Fibroblast of the aortic adventitia (primary cell): ENCODE results near the gene DGCR6L. TPM values are rescaled to one million over a fixed set of nuclear protein-coding genes. Genes with fewer than 3 reads are reported as not detected.
"Not testable (repeated sequence)": the region's sequence is repeated elsewhere in the genome, so short reads cannot be mapped to it uniquely, and the experiment has no call there.

Source experiments
- DNase-seq: peaks from one replicate; pipeline ENCODE4 v3.0.0-alpha.2; 2010; ENCODE audit warnings: low read depth
- H3K4me3 ChIP-seq: 2 replicates; pipeline ENCODE4 v1.5.1; 2011; ENCODE audit warnings: low read depth, mild to moderate bottlenecking, control low read depth, low read length, moderate library complexity
- total RNA-seq: library from RNA; depleted of rRNA; stranded (reverse); fragments of >200 nt; gene quantifications from 2 replicates; pipeline ENCODE4 v1.2.3, GENCODE V29; 2012; ENCODE audit warnings: low replicate concordance
- TF ChIP-seq, protein P1 (sequence below): IDR thresholded peaks from 2 replicates; pipeline ENCODE4 v1.5.1; 2011; ENCODE audit warnings: mild to moderate bottlenecking, low read length, control low read depth, inconsistent platforms; ENCODE audit not compliant: insufficient read depth

The DGCR6L gene
- total RNA-seq, 1 donor, result 58.2 TPM

DNA sequence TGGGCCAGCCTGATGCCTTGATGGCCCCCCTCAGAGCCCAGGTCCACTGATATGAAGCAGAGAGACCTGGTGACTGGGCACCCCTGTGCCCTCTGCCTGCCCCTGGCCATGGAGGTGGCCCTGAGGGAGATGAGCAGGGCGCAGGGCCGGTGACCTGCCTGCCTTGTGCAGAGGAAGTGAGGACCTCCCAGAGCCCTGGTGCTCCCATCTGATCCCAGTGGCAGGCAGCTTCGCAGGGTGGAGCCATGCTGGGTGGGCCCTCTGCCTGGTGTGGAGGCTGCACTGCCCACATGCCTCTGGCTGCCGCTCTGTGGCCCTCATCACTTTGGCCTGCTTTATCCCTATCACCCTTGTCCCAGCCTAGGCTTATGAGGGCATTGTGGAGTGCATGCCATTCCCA is 50.7 kb downstream of the DGCR6L start:
- DNase-seq, H3K4me3 ChIP-seq: not testable (repeated sequence)

DNA sequence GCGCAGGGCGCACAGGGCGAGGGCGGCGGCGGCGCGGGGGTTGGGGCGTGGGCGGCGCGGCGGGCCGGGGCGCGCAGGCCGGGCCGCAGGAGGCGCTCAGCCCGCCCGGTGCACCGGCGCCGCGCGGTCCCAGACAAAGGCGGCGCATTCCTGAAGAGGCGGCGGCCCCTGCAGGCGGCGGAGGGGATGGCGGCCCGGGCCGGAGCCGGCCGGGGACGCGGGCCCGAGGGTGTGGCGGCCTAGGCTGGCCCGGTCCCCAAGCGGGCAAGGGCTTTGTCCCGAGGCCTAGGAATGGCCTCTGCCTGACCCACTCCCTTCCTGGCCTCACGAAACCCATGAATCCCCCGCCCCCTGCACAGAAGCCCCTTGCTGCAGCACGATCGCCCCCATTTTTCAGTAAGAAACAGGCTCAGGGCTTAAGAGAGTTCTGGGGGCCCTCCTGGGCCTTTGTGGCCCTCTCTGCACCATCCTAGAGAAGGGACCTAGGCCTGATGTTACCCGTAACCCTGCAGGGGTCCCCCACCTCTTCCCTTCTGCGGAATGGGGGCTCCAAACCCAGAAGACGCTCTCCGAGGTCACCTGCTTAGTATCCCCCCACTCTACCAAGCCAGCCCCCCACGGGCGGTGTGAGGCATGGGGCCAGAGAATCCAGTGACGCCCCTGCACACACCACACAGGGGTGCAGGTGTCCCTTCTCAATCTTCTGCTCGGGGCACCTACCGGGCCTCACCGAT is 51.4 kb downstream of the DGCR6L start, which contains the start of gene RTN4R:
Gene RTN4R, minus strand, starts transcription at position 40 of the 734 bp plus-strand sequence. CDS start 226 bp downstream, outside the sequence.
- DNase-seq, result peak; percentile 17
- TF ChIP-seq, protein P1, sequence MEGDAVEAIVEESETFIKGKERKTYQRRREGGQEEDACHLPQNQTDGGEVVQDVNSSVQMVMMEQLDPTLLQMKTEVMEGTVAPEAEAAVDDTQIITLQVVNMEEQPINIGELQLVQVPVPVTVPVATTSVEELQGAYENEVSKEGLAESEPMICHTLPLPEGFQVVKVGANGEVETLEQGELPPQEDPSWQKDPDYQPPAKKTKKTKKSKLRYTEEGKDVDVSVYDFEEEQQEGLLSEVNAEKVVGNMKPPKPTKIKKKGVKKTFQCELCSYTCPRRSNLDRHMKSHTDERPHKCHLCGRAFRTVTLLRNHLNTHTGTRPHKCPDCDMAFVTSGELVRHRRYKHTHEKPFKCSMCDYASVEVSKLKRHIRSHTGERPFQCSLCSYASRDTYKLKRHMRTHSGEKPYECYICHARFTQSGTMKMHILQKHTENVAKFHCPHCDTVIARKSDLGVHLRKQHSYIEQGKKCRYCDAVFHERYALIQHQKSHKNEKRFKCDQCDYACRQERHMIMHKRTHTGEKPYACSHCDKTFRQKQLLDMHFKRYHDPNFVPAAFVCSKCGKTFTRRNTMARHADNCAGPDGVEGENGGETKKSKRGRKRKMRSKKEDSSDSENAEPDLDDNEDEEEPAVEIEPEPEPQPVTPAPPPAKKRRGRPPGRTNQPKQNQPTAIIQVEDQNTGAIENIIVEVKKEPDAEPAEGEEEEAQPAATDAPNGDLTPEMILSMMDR, result peak; percentile 57
- no peak within 1 kb of the TSS for H3K4me3 ChIP-seq

DNA sequence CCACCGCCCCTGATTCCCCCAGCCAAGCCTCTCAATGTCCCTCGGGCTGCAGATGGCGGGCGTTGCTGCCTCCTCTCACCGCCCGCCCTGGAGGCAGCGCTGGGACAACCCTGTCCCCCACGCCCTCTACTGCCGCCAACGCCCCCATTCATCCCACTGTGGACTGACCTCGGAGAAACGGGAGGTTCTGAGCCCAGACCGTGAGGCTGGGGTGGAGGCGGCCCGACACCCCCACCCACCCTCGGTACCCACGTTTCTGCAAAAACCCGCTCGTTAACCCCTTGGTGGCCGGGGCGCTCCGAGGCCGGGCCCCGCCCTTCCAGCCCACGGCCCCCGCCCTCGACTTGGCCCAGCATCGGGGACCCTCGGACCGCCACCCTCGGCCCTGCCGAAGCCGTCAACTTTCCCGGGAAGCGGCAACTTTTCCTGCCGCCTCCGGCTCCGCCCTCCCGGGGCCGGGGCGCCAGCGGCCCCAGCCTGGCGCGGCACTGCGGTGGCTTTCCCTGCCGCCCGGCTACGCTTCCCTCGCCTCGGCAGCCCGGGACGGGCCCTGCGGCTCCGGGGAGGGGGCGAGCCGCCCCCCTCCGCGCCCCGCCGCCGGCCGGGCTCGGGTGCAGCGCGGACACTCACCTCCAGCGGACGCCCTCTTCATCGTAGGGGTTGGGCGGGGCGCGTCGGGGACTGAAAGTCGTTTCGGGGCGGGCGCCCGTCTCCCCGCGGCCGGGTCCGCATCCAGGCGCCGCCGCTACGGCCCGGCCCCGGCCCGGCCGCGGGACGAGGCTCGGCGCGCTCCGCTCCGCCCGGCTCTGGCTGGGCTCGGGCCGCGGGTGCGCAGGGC is 52.2 kb downstream of the DGCR6L start:
- DNase-seq, result no peak
- TF ChIP-seq, protein P1, result no peak
- H3K4me3 ChIP-seq, result no peak overlapping the region

DNA sequence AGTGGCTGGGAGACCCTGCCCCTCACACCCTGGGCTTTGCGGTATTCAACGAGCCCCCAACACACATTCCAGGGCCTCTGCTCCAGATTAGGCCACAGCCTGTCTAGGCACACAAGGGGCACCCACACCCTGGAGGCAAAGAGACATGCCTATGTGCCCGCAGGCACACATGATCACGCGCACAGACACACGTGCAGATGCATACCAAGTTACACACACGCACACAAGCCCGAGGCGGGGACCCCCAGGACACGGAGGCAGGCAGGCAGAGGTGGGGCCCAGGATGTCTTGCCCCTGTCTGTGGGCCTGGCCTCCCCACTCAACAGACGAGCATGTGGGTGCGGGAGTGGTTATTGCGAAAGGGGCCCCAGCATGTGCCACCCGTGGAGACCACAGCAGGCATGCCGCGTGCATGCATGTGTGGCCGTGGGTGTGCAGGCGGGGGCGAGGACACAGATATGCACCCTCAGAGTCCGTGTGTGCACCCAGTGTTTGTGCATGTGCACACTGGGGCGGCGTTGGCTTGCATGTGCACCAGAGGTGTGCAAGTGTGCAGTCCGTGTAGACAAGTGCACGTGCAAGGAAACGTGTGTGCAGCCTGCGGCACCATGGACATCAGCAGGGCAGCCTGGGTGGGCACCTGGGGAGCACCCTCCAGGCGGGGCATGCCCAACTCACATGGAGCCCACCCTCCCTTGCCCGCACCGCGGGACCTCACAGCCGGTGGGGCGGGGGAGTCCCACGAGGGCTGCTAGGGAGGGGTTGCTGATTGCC is 53.0 kb downstream of the DGCR6L start:
- DNase-seq, H3K4me3 ChIP-seq: not testable (repeated sequence)

DNA sequence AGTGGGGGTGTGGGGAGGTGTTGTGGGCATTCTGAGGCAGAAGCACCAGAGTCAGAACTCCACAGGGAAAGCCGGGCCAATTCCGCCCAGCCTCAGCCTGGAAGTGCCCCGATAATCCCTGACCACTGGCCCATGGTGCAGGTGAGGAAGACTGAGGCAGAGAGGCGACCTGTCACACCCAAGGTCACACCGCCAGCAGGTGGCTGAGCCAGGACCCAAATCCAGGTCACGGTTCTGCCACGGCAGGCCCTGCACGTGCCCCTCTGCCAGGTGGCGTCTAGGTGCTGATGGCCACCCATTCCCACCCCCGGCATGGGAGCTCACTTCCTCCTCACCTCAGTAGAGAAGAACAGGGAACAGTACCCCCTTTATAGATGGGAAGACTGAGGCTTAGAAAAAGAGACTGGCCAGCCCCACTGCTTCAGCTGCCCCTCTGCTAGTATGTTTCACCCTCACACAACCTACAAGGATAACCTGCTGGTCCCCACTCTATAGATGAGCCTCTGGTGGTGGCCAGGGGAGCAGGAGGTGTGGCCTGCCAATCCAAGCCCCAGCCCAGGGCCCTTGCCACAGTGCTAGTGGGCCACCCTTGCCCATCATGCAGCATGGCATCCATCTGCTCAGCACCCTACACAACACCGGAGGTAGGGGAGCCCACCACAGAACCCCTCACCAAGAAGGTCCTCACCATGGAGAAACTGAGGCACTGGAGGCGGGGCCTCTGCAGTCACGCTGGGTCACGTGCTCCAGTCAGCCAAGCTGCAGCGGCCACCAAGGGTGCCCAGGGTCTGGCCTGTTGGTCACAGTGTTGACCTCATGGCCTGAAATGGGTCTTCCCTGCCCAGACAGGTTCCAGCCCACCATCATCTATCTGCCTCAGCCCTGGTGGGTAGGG is 53.8 kb downstream of the DGCR6L start:
- H3K4me3 ChIP-seq, DNase-seq: not testable (repeated sequence)

DNA sequence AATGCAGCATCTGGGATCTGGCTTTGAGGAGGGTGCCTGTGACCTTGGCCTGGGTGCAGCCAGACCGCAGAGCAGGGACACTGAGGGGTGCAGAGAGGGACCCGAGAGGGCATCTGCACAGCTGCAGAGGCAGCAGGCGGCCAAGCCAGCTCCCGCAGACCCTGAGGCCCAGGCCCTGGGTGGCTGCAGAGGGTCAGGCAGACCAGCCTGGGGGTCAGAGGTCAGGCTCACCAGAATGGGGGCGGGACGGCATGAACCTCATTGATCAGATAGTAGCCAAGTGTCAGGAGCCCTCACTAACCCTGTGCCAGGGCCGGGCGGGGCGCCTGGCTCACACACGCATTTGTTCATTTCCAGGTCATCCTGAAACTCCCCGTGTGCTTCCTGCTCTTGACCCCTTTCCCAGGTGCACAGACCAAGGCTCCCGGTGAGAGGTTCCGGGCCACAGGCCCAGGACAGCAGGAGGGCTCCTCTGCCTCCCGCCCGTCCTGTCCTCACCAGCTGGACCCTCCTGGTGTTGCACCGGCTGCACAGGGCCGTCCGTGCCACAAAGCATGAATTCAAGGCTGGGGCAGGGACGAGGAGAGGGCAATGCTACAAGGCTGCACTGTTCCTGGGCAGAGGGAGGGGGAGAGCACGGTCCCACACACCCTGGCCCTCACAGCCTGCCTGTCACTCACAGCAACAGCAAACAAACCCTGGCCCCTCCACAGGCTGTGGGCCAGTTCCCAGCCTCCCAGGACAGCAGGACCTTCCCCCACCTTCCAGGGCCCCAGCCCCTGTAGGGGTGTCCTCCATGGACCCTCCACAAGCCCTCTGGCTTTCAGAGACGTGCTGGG is 55.0 kb downstream of the DGCR6L start:
- TF ChIP-seq, protein P1, result no peak
- DNase-seq, result no peak
- H3K4me3 ChIP-seq, result no peak overlapping the region

Other genes starting within 250 kb of the DGCR6L start
- gene DGCR8, start 239.8 kb downstream of the DGCR6L start, total RNA-seq, result 22.0 and 29.0 TPM in 2 replicates
- 160 and 191 TPM in 2 replicates for gene RANBP1, start 204.0 kb downstream of the DGCR6L start, total RNA-seq
- gene TRMT2A, start 202.8 kb downstream of the DGCR6L start, total RNA-seq, result 18.4 and 28.7 TPM in 2 replicates
- 8.7 and 12.7 TPM in 2 replicates for gene ZDHHC8, start 188.3 kb downstream of the DGCR6L start, total RNA-seq
- 0.45 TPM in 1 of 2 replicates, not detected in the other for gene CCDC188, start 169.0 kb downstream of the DGCR6L start, total RNA-seq
- gene RTN4R, start 51.7 kb downstream of the DGCR6L start, total RNA-seq, result 0.09 TPM in 1 of 2 replicates, not detected in the other
- 5.8 and 44.3 TPM in 2 replicates for gene ZNF74, start 74.1 kb upstream of the DGCR6L start, total RNA-seq
- gene SCARF2, start 117.8 kb upstream of the DGCR6L start, total RNA-seq, result 11.8 and 42.9 TPM in 2 replicates
- 12.3 and 29.6 TPM in 2 replicates for gene KLHL22, start 175.7 kb upstream of the DGCR6L start, total RNA-seq
- 24.4 and 44.2 TPM in 2 replicates for gene MED15, start 187.6 kb upstream of the DGCR6L start, total RNA-seq